ENCODE results near the gene FYB1. TPM values are rescaled to one million over a fixed set of nuclear protein-coding genes. Genes with fewer than 3 reads are reported as not detected.

The FYB1 gene
- total RNA-seq, 4 donors from 2014 or later = 2.8 to 14.1 (median 11.9) TPM

- WGBS, 2 donors = 6 to 12% methylated on average over 3 of the region's 3 CpGs
- H3K9me3 ChIP-seq = no peaks in the 10 kb centered on the region
- H3K4me3 ChIP-seq = no peak overlapping the region
- peaks cover 0 to 22% (median 3%) of the 10 kb centered on the region in 3 donors for H3K4me1 ChIP-seq
- H3K27ac ChIP-seq = no peak overlapping the region
- intact Hi-C loops (cut with DNase I) = loop anchor here (10.0 kb wide), 1 partner anchor 76 kb away; no protein-coding TSS in a partner anchor
- H3K36me3 ChIP-seq = no peaks in the 10 kb centered on the region
- H3K27me3 ChIP-seq = no peaks in the 10 kb centered on the region
- no peak for DNase-seq
- TF ChIP-seq POLR2A (IDR thresholded peaks at IDR 0.05) (no peak), CTCF (IDR thresholded peaks at IDR 0.05) (peak; percentile 69 to 85 (median 75))
These were observed 138.7 kb downstream of the FYB1 start for GRCh38 chr5:39080597-39081204.

GRCh38 chr5:39080168-39080567 is 139.2 kb downstream of the FYB1 start:
- TF ChIP-seq POLR2A (IDR thresholded peaks at IDR 0.05) (no peak), CTCF (IDR thresholded peaks at IDR 0.05) (no peak)
- Histone ChIP-seq H3K27ac (no peak overlapping the region), H3K27me3 (no peaks in the 10 kb centered on the region), H3K36me3 (no peaks in the 10 kb centered on the region), H3K4me1 (peaks cover 0 to 27% (median 3%) of the 10 kb centered on the region in 3 donors), H3K9me3 (no peaks in the 10 kb centered on the region), H3K4me3 (no peak overlapping the region)
- DNase-seq = no peak
- intact Hi-C loops (cut with DNase I) = loop anchor here (10.0 kb wide), 1 partner anchor 75 kb away; no protein-coding TSS in a partner anchor
- WGBS, 2 donors = 71 to 74% methylated on average over 1 to 2 of the region's 2 CpGs

- intact Hi-C loops (cut with DNase I) = no loop called here
- Histone ChIP-seq H3K27me3 (no peaks in the 10 kb centered on the region), H3K4me3 (no peak overlapping the region), H3K9me3 (no peaks in the 10 kb centered on the region), H3K36me3 (no peaks in the 10 kb centered on the region), H3K27ac (no peak overlapping the region), H3K4me1 (peaks cover 0 to 30% (median 3%) of the 10 kb centered on the region in 3 donors)
- no peak for DNase-seq
- 81 to 87% methylated on average over 2 of the region's 2 CpGs for WGBS, 2 donors
- no peak for TF ChIP-seq CTCF (IDR thresholded peaks at IDR 0.05)
- TF ChIP-seq POLR2A (IDR thresholded peaks at IDR 0.05) = no peak
These were observed 140.2 kb downstream of the FYB1 start for GRCh38 chr5:39079147-39079546.

GRCh38 chr5:39076757-39077728 is 142.3 kb downstream of the FYB1 start:
- no peak for DNase-seq
- intact Hi-C loops (cut with DNase I) = no loop called here
- peak overlapping the region in 2 of 4 donors; percentile 26 to 98 for H3K27ac ChIP-seq
- no peak overlapping the region for H3K4me3 ChIP-seq
- no peaks in the 10 kb centered on the region for H3K27me3 ChIP-seq
- peaks cover 0 to 41% (median 8%) of the 10 kb centered on the region in 3 donors for H3K4me1 ChIP-seq
- no peaks in the 10 kb centered on the region for H3K9me3 ChIP-seq
- no peaks in the 10 kb centered on the region for H3K36me3 ChIP-seq
- 33 to 36% methylated on average over 6 of the region's 6 CpGs for WGBS, 2 donors
- TF ChIP-seq CTCF (IDR thresholded peaks at IDR 0.05) (no peak), POLR2A (IDR thresholded peaks at IDR 0.05) (no peak)

All from esophagus squamous epithelium (tissue), 5 donors.